GM18517 (cell line): ENCODE results near the gene GLI2.

Experiments used
- ATAC-seq: cut with Tn5 transposase; IDR thresholded peaks from one replicate; pipeline ENCODE4 v1.9.1; 2021; ENCODE audit warnings: mild to moderate bottlenecking, moderate library complexity; ENCODE audit not compliant: unreplicated experiment

GLI2 gene

DNA sequence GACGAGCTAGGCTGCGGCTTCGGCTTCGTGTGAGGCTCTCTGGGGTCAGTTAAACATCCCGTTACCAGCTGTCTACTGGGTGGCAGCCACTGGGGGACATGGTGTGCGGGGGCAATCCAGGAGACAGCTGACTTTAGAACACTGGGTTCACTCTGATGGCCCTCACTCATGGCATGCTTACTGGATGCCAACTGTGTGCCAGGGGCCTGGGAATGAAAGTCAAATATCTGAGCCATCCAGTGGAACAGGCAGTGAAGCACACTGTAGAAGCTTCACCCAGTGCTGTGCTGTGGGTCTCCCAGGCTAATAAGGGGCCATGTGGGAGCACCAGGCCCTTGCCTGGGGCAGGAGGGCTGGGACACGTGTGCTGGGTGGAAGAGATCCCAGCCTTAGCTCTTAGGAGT, 48.3 kb downstream of the GLI2 start:
- no peak for ATAC-seq
